GM11168 (cell line): ENCODE measurements around the gene APOBEC3G.

ENCODE experiments used
- in situ Hi-C: fragments of 300-500 bp; cut with MboI; formaldehyde crosslinking; loops from one replicate; pipeline ENCODE4 v1.12.0; 2022; ENCODE audit warnings: low sequenced_read_pairs; ENCODE audit not compliant: unreplicated experiment

The APOBEC3G gene

DNA sequence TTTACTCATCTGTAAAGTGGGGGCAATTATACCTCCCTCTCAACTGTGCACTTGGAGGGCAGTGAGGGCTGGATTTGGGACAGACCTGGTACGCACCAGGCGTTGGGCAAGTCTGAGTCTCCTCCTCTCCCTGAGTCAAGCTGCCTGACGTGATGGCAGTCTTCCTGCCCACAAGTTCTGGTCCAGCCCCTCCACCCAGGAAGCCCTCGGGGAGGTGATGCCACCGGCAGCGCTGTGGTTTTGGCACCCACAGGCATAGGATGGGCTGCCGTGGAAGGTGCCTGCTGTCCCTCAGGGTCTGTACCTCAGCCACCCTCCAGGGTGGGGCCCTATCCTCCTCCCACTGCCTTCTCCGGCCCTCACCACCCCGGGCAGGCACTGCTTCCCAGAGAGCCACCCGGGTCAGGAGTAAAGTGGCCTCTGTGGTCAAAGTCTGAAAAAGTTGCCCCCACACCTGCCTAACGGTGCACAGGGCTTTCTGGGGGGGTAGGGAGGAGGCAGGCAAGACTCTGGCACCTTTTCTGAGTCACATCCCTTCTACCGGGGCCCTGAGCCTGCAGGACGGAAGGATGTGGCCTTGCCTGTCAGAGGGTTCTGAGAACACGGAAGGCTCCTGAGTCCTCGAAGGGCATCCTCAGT lies 13.5 kb downstream of the APOBEC3G start:
- in situ Hi-C loops: no loop called here

DNA sequence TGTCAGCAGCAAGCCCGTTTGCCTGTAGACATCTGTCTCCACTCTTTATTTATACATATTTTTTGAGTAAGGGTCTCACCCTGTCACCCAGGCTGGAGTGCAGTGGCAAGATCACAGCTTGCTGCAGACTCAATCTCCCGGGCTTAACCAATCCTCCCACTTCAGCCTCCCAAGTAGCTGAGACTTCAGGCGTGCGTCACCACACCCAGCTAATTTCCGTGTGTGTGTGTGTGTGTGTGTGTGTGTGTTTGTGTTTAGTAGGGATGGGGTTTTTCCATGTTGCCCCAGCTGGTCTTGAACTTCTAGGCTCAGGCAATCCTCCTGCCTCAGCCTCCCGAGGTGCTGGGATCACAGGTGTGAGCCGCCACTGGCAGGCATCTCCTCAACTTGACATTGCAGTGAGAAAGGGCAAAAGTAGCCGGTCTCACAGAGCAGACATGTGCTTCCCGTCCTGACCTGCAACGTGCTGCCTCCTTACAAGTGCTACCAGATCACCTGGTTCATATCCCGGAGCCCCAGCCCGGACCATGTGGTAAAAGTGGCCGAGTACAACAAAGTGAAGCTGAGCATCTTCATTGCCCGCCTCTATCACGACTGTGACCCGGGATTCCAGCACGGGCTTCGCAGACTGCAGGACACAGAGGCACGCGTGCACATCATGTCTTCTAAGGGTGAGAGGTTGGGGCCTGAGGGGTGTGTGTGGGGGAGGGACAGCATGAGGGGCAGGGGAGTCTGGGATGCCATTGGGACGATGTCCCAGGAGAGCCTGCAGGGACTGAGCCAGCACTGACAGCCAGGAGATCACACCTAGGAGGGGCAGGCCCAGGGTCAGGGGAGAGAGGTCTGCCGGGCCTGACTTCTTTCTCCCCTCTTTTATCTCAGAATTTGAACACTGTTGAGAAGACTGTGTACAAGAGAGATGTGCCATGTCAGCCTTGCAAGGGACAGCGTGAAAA lies 14.3 kb downstream of the APOBEC3G start:
- in situ Hi-C loops: no loop called here

DNA sequence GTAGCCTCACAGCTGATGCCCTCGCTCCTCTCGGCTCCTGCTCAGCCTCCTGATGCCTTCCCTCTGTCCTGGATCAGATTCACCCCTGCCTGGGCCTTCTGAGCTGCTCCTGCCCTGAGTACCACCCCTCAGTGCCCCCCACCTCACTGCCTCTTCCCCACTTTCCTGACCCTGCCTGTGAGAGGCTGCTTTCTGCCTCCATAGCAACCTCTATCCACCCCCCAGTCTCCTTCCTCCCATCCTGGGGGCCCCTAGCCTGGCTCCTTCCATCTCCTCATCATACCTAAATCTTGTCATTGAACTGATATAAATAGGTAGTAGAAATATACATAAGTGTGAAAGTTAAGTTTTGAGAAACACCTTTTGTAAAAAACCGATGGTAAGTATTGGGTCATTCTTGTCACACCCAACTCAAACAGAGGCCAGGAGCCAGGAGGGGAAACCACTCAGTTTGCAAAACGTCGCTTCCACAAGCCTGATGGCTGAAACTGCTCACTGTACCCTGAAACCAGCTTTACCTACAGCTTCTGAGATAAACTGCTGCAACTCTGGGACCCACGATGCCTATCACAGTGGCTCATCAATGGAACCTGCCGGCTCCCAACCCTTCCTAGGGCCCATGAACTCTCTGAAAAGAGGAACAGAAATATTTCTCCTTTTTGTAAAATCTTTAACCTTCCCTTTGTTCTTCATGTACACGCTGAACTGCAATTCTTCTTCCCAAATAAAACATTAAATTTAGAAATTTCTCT lies 15.2 kb downstream of the APOBEC3G start:
- in situ Hi-C loops: no loop called here

DNA sequence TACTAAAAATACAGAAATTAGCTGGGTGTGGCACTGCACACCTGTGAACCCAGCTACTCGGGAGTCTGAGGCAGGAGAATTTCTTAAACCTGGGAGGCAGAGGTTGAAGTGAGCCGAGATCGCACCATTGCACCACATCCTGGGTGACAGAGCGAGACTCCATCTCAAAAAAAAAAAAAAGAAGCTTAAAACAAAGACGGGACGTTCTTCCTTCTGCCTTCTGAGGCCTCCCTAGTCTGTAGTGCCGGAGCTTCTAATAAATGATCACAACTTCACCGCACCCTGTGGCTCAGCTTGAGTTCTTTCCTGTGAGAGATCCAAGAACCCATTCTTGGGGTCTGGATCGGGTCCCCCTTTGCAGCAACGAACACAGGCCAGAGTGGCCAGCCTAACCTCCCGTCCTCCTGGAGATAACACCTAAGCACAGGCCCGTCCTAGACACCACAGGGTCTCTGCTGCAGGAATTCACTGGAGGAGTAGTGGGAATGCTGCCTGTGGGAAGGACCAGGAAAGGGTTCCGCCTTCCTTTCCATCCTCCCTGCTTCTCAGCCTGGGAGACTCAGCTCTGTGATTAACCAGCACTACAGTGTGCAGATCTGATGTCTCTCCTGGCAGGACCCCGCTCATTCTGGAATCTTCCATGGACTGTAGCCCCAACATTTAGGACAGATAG lies 17.8 kb downstream of the APOBEC3G start:
- in situ Hi-C loops: no loop called here

DNA sequence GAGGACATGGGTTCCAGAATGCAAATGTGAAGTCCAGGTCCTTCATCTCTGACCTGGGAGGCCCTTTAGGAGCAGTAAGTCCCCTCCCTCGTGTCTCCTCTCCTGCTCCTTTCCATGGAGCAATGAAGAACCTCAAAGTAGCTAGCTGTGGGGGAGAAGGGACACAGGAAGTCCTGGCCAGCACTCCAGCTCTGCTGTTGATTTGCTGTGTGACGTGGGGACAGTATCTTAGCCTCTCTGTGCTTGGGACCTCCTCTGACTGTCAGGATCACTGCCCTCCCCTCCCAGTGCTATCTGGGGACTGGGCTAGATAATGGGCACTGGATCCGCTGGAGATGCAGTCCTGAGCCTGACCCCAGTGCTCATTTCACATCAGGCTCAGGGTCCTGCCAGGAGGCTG lies 18.9 kb downstream of the APOBEC3G start:
- in situ Hi-C loops: no loop called here

DNA sequence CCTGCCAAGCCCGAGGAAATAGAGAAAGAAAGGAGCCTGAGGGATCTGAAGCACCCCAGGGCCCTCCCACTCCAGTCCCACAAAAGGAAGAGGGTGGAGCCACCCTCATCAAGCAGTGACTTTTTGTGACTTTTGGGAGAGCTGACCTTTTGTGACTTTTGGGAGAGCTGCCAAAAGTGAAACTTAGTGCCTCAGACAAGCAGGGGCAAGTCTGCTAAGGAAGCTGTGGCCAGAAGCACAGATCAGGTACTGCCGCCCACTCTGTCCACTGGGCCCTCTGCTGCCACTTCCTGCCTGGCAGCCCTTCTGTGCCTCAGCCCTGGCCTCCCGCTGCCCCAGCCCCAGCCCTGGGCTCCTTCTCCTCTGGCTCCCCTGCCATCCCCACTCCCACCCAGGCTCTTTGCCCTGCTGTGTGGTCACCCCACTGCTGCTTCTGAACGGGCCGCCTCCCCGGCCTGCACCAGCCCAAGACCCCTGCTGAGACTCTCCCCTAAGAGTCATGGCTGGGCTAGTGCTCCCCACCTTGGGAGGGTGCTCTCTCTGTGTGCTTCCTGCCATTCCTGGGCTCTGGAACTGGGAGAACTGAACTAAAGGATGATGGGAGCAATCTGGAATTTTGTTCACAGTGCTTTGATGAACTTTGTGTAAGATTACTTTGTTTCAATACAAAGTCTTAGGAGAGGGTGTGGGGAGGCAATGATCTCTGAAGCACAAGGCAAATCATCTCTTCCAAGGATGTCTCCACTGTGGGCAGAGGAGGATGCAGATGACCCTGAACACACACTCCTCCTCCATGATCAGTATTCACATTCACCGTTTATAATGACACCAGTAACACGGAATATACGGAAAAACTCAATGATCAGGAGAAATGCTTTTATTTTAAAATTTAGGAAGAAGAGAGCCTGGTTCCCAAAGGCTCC lies 20.3 kb downstream of the APOBEC3G start, which contains the start of gene APOBEC3H:
Gene APOBEC3H, plus strand, starts transcription at position 147 of the 923 bp plus-strand sequence. CDS start 3,035 bp downstream, outside the sequence.
- in situ Hi-C loops: no loop called here

DNA sequence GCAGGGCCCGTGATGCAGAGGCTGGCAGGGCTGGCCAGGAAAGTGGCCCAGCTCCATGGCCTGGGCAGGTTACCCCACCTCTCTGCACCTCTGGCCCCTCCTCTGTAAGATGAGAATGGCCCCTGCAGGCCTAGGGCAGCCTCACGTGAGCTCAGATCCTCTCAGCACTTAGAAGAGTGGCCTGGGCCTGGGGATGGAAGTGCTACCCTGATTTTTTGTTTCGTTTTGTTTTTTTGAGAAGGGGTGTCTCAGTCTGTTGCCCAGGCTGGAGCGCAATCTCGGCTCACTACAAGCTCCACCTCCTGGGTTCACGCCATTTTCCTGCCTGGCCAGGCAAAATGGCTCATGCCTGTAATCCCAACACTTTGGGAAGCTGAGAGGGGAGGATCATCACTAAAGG lies 21.0 kb downstream of the APOBEC3G start:
- in situ Hi-C loops: no loop called here

DNA sequence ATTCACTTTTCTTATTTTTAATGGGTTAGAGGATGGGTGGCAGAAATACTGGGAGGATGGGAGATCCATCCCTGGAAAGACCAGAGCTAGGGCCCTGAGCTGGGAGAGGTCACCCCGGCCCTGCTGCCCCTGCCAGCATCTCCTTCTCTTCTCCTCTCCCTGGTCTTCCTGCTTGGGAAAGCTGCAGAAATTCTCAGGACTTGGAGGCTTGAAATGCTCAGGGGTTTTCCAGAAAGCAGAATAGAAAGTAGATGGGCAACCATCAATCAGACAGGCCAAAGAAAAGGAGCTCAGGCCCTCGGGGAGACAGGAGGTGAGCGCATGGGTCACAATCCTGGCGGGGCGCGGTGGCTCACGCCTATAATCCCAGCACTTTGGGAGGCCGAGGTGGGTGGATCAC lies 21.5 kb downstream of the APOBEC3G start:
- in situ Hi-C loops: no loop called here

DNA sequence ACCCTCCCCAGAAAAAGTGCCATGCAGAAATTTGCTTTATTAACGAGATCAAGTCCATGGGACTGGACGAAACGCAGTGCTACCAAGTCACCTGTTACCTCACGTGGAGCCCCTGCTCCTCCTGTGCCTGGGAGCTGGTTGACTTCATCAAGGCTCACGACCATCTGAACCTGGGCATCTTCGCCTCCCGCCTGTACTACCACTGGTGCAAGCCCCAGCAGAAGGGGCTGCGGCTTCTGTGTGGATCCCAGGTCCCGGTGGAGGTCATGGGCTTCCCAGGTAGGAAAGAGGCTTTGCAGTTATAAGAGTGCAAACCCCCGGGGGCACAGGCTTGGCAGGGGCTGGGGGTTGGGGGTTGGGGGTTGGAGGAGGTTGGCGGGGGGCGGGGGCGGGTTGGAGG lies 24.2 kb downstream of the APOBEC3G start:
- in situ Hi-C loops: loop anchor here (25.0 kb wide), 1 partner anchor 239 kb away; the partner anchor contains the start of gene CBX6

DNA sequence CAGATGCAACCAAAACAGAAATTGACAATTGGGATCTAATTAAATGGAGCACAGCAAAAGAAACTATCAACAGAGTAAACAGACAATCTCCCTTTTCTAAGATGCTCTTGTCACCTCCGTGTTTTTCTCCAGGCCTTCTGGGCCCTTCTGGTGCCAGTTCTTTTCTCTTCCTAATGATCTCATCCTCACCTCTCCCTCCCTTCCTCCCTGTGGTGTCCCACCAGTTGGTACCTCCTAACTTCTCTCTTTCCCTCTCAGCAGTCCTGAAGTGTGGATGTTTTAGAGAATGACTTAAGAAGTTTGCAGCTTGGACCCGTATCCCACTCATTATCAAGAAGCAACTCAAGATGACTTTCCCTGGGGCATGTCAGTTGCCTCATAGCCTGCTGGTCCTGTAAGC lies 26.4 kb downstream of the APOBEC3G start:
- in situ Hi-C loops: loop anchor here (25.0 kb wide), 1 partner anchor 241 kb away; the partner anchor contains the start of gene CBX6

DNA sequence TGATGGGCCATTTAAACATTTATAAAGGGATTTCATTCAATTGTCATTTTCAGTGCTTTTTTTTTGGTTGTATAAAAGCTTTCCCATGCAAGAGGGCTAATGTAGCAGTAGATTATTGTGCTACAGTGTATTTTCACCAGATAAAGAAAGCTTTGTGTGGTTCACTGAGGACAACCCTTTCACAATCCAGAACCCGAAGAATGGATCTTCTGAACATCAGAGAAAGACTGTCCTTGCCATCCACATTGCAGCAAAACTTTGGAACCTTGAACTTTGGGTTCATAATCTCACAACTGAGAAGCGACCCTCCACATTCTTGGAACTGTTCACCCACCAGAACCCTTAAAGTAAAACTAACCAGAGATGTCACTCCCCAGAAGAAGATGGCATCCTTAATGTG lies 29.3 kb downstream of the APOBEC3G start:
- in situ Hi-C loops: loop anchor here (25.0 kb wide), 1 partner anchor 244 kb away; the partner anchor contains the start of gene CBX6

DNA sequence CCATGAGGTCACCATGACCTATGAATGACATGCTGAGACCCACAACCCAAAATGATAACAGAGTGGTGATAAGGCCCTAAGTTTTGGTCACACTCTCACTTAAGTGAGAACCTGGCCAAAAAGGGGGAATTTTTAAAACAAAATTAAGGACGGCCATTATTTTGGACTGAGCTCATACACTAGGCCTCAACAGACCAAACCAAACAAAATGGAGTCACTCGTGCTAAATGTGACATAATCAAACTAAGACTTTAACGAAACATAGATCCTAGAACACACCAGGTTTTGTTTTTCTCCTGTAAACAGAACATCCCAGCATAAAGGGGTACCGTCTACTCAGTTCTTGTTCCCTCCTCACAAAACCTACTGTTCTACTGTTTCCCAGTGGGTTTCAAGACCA lies 31.4 kb downstream of the APOBEC3G start:
- in situ Hi-C loops: loop anchor here (25.0 kb wide), 1 partner anchor 246 kb away; the partner anchor contains the start of gene CBX6

DNA sequence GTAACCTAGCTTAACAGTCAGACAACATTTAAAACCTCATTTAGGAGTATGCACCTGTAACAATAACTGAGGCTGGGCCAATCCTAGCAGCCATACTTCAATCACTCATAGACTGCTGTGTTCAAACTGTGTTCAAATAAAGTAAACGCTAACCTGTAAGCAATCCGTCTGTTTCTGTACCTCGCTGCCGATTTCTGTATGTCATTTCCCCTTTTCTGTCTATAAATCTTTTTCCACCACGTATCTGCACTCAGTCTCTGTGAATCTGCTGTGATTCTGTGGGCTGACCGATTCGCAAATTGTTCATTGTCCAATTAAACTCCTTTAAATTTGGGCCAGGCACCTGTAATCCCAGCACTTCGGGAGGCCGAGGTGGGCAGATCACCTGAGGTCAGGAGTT lies 32.3 kb downstream of the APOBEC3G start:
- in situ Hi-C loops: loop anchor here (25.0 kb wide), 1 partner anchor 247 kb away; the partner anchor contains the start of gene CBX6

DNA sequence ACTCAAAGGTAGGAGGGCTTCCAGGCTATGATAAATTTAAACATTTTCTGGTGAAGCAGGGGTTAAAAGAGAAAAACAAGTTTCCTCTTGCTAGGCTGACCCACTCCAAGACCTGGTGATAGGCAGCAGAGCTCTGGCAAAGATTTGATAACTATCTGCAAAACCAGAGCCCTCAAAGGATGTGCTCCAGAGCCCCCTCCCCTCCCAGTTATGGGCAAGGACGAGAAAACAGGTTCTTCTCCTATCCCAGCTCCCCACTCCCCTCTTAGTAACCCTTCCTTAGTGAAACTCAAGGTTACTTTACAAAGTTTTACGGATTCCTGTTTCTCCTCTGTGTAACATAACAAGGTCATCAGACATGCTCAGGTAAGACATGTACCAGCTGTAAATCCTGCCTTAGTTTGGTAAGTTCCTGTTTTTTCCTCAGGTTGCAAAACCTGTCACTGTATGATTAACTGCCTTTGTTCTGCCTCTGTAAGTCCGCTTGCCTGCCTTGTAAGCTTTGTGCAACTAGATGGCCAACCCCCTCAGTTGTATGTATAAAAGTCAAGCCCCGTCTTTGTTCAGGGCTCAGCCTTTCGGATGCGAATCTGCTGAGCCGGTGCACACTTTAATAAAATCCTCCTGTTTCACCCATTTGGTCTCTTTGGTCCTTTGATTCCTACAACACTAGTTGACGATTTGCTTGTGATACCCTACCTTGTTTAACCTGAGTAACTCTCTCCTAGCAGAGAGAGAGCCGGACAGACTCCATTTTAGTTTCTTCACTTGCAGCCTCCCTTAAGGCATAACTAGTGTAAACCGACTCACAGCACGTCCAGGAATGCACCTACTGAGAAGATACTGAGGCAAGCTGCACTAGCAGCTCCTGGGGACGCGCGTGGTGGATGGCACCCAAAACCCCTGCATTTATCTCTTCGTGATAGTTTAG lies 33.8 kb downstream of the APOBEC3G start:
- in situ Hi-C loops: loop anchor here (25.0 kb wide), 1 partner anchor 249 kb away; the partner anchor contains the start of gene CBX6

DNA sequence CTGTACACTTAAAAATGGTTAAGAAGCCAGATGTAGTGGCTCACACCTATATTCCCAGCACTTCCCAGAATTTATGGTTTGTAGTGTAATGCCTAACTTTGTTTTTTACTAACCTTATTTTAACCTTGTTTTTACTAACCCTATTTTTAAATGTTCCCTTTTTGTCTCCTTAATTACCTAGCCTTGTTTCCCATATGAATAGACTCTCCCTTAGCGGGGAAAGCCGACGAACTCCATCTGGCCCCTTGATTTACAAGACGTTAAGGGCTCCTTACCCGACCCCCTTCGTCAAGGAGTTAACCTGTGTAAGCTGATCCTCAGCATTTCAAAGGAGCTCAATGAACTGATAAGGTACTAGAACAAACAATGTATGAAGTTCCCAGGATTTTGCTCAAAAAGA lies 37.0 kb downstream of the APOBEC3G start:
- in situ Hi-C loops: loop anchor here (25.0 kb wide), 1 partner anchor 252 kb away; the partner anchor contains the start of gene CBX6

DNA sequence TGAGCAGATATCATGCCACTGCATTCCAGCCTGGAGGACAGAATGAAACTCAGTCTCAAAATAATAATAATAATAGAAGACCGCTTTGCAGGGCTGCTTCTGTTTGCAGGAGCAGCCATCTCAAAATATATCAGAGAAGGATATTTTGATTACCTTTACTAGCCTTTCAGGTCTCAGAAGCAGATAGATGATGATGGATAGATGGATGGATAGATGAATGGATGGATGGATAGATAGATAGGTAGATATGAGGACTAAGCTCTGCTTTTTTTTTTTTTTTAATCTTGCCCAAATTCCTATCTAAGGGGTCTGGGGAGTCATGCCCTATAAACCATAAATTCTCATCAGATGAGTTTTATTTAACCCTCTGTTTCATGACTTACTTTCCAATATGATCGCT lies 38.5 kb downstream of the APOBEC3G start:
- in situ Hi-C loops: loop anchor here (5.0 to 25.0 kb wide), 2 partner anchors 103 to 253 kb away; partner anchors contain the start of genes APOBEC3C and CBX6

DNA sequence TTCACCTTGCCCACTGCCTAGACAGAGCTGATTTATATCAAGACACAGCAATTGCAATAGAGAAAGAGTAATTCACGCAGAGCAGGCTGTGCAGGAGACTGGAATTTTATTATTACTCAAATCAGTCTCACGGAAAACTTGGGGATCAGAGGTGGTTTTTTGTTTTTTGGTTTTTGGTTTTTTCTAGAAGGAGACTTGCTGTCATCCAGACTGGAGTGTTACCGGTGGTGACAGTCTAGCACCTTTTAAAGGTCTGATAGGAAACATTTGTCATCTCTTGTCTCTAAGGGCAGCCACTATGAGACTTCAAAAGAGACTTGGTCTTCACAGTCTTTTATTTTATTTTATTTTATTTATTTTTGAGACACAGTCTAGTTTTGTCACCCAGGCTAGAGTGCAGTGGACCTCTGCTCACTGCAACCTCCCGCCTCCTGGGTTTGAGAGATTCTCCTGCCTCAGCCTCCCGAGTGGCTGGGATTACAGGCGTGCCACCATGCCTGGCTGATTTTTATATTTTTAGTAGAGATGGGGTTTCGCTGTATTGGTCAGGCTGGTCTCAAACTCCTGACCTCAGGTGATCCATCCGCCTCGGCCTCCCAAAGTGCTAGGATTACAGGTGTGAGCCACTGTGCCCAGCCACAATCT lies 39.0 kb downstream of the APOBEC3G start:
- in situ Hi-C loops: loop anchor here (5.0 to 25.0 kb wide), 2 partner anchors 104 to 254 kb away; partner anchors contain the start of genes APOBEC3C and CBX6
